ENCODE data around the gene ACSF2. TPM values are rescaled to one million over a fixed set of nuclear protein-coding genes. Genes with fewer than 3 reads are reported as not detected.

ACSF2 gene
- total and polyA plus RNA-seq, 2 experiments from 2014 or later = 43.1 to 47.9 TPM

DNA sequence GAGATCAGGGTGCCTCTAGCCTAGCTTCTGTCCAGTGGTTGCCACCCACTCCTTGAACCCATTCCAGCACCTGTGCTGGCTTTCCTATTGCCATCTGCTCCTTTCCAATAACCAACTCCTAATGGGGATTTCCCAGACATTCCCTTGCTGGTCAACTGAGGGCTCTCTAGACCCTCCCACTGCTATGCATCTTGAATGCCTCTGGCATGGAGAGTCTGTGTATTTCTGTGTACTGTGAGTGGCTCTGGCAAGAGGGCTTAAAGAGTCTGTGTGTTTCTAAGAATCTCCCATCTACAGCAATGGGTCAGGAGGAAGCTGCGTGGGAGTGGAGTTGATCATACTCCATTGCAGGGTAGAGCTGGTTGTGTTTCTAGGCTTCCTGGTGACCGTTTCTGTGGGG is 95.5 kb downstream of the ACSF2 start:
- no peak overlapping the region for H3K4me3 ChIP-seq
- no peaks in the 10 kb centered on the region for H4K20me1 ChIP-seq (ENCODE audit: insufficient read depth, poor library complexity, severe bottlenecking)
- H2AFZ ChIP-seq = no peak overlapping the region
- no peaks in the 10 kb centered on the region for H3K79me2 ChIP-seq
- WGBS (ENCODE audit: low lambda C conversion rate, missing lambda C conversion rate) = 90% methylated on average over 2 of the region's 2 CpGs
- H3K9me2 ChIP-seq (replicated peaks; ENCODE audit: insufficient read depth) = no peaks in the 10 kb centered on the region
- H3K27me3 ChIP-seq = no peaks in the 10 kb centered on the region
- H3K27ac ChIP-seq = no peak overlapping the region
- H3K4me2 ChIP-seq = no peak overlapping the region
- no peaks in the 10 kb centered on the region for H3K9me3 ChIP-seq (ENCODE audit: low read depth)
- H3K4me1 ChIP-seq (ENCODE audit: insufficient read depth) = no peaks in the 10 kb centered on the region
- no peaks in the 10 kb centered on the region for H3K36me3 ChIP-seq (replicated peaks; ENCODE audit: insufficient read depth, low read depth)
- DNase-seq (ENCODE audit: low spot score) = no peak
- TF ChIP-seq EZH2 (IDR thresholded peaks at IDR 0.05; ENCODE audit: borderline replicate concordance) = no peak
- TF ChIP-seq, protein P1, sequence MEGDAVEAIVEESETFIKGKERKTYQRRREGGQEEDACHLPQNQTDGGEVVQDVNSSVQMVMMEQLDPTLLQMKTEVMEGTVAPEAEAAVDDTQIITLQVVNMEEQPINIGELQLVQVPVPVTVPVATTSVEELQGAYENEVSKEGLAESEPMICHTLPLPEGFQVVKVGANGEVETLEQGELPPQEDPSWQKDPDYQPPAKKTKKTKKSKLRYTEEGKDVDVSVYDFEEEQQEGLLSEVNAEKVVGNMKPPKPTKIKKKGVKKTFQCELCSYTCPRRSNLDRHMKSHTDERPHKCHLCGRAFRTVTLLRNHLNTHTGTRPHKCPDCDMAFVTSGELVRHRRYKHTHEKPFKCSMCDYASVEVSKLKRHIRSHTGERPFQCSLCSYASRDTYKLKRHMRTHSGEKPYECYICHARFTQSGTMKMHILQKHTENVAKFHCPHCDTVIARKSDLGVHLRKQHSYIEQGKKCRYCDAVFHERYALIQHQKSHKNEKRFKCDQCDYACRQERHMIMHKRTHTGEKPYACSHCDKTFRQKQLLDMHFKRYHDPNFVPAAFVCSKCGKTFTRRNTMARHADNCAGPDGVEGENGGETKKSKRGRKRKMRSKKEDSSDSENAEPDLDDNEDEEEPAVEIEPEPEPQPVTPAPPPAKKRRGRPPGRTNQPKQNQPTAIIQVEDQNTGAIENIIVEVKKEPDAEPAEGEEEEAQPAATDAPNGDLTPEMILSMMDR (IDR thresholded peaks at IDR 0.05; ENCODE audit: poor library complexity) = no peak
- no peak for TF ChIP-seq EZH2phosphoT487 (IDR thresholded peaks at IDR 0.05; ENCODE audit: low read depth, severe bottlenecking, unreplicated experiment)

DNA sequence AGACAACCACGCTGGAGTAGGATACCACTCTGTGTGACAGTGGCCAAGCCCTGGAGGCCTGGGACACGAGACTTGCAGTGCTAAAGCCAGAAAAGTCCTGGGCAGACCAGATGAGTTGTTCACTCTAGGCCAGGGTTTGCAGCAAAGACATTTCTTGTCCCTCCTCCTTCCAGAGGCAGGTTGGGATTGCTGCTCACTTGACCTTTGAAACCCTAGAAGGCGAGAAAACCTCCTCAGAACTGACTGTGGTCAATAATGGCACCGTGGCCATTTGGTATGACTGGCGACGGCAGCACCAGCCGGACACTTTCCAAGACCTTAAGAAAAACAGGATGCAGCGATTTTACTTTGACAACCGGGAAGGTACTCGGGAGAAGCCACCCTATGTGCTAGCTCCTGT is 96.7 kb downstream of the ACSF2 start:
- no peak for TF ChIP-seq EZH2 (IDR thresholded peaks at IDR 0.05; ENCODE audit: borderline replicate concordance)
- no peak for TF ChIP-seq EZH2phosphoT487 (IDR thresholded peaks at IDR 0.05; ENCODE audit: low read depth, severe bottlenecking, unreplicated experiment)
- TF ChIP-seq, protein P1 (IDR thresholded peaks at IDR 0.05; ENCODE audit: poor library complexity) = no peak
- 84% methylated on average over 10 of the region's 10 CpGs for WGBS (ENCODE audit: low lambda C conversion rate, missing lambda C conversion rate)
- H3K9me3 ChIP-seq (ENCODE audit: low read depth) = no peaks in the 10 kb centered on the region

DNA sequence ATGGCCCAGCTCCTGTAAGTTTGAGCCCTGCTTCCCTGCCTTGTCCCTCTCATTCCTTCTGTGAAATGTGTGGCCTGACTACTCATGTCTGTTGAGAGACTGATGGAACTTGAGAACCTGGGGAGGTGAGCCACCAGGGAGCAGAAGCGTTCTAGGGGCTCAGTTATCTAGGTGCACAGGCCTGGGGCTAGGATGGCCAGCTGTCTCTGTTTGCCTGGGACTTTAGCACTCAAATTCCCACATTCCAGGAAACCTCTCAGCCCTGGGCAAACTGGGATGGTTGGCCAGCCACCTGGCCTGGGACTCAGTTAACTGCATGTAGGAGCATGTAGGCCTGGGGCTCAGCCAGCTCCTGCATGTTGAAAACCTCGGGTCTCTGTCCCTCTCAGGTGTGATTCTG is 97.2 kb downstream of the ACSF2 start:
- no peak overlapping the region for H3K27ac ChIP-seq
- H3K79me2 ChIP-seq = no peaks in the 10 kb centered on the region
- H3K9me2 ChIP-seq (replicated peaks; ENCODE audit: insufficient read depth) = no peaks in the 10 kb centered on the region
- H3K9me3 ChIP-seq (ENCODE audit: low read depth) = no peaks in the 10 kb centered on the region
- no peaks in the 10 kb centered on the region for H4K20me1 ChIP-seq (ENCODE audit: insufficient read depth, poor library complexity, severe bottlenecking)
- H3K4me1 ChIP-seq (ENCODE audit: insufficient read depth) = no peaks in the 10 kb centered on the region
- no peak overlapping the region for H3K4me2 ChIP-seq
- TF ChIP-seq EZH2 (IDR thresholded peaks at IDR 0.05; ENCODE audit: borderline replicate concordance) = no peak
- TF ChIP-seq, protein P1 (IDR thresholded peaks at IDR 0.05; ENCODE audit: poor library complexity) = no peak
- TF ChIP-seq EZH2phosphoT487 (IDR thresholded peaks at IDR 0.05; ENCODE audit: low read depth, severe bottlenecking, unreplicated experiment) = no peak
- no peaks in the 10 kb centered on the region for H3K36me3 ChIP-seq (replicated peaks; ENCODE audit: insufficient read depth, low read depth)
- no peaks in the 10 kb centered on the region for H3K27me3 ChIP-seq
- no peak overlapping the region for H3K4me3 ChIP-seq
- no peak overlapping the region for H2AFZ ChIP-seq
- 75% methylated on average over 2 of the region's 2 CpGs for WGBS (ENCODE audit: low lambda C conversion rate, missing lambda C conversion rate)
- DNase-seq (ENCODE audit: low spot score) = no peak

More for the DNA sequence above, 96.7 kb downstream of the ACSF2 start:
- Histone ChIP-seq H3K36me3 (replicated peaks; ENCODE audit: insufficient read depth, low read depth) (no peaks in the 10 kb centered on the region), H3K79me2 (no peaks in the 10 kb centered on the region), H3K4me2 (no peak overlapping the region), H3K27ac (no peak overlapping the region), H2AFZ (no peak overlapping the region), H3K27me3 (no peaks in the 10 kb centered on the region), H3K4me3 (no peak overlapping the region), H3K9me2 (replicated peaks; ENCODE audit: insufficient read depth) (no peaks in the 10 kb centered on the region), H3K4me1 (ENCODE audit: insufficient read depth) (no peaks in the 10 kb centered on the region), H4K20me1 (ENCODE audit: insufficient read depth, poor library complexity, severe bottlenecking) (no peaks in the 10 kb centered on the region)
- DNase-seq (ENCODE audit: low spot score) = no peak

Small RNA genes within 50 kb of the gene (small RNA-seq; reads per million reads assigned to genes)
- not detected for gene RF00019

Other genes with a start within 250 kb of the ACSF2 start
- 351 and 1,063 TPM in 2 replicates for gene COL1A1, start 224.6 kb upstream of the ACSF2 start, total RNA-seq
- gene COL1A1, start 224.6 kb upstream of the ACSF2 start, polyA plus RNA-seq = 5,822 and 6,071 TPM in 2 replicates
- gene TMEM92, start 151.8 kb upstream of the ACSF2 start, total RNA-seq = 6.9 and 11.3 TPM in 2 replicates
- 21.7 and 24.0 TPM in 2 replicates for gene TMEM92, start 151.8 kb upstream of the ACSF2 start, polyA plus RNA-seq
- 26.8 and 27.4 TPM in 2 replicates for gene XYLT2, start 80.1 kb upstream of the ACSF2 start, total RNA-seq
- 18.3 and 19.9 TPM in 2 replicates for gene XYLT2, start 80.1 kb upstream of the ACSF2 start, polyA plus RNA-seq
- 83.0 and 98.5 TPM in 2 replicates for gene MRPL27, start 53.0 kb upstream of the ACSF2 start, total RNA-seq
- 139 TPM in 2 replicates for gene MRPL27, start 53.0 kb upstream of the ACSF2 start, polyA plus RNA-seq
- gene EME1, start 53.0 kb upstream of the ACSF2 start, total RNA-seq = 1.9 and 2.1 TPM in 2 replicates
- 5.1 and 7.2 TPM in 2 replicates for gene EME1, start 53.0 kb upstream of the ACSF2 start, polyA plus RNA-seq
- 97.9 and 121 TPM in 2 replicates for gene LRRC59, start 28.7 kb upstream of the ACSF2 start, total RNA-seq
- gene LRRC59, start 28.7 kb upstream of the ACSF2 start, polyA plus RNA-seq = 82.3 and 105 TPM in 2 replicates
- gene CHAD, start 42.7 kb downstream of the ACSF2 start, total RNA-seq = 0.20 and 0.40 TPM in 2 replicates
- 1.1 and 1.8 TPM in 2 replicates for gene CHAD, start 42.7 kb downstream of the ACSF2 start, polyA plus RNA-seq
- 28.6 and 29.7 TPM in 2 replicates for gene RSAD1, start 52.6 kb downstream of the ACSF2 start, total RNA-seq
- 30.4 and 44.2 TPM in 2 replicates for gene RSAD1, start 52.6 kb downstream of the ACSF2 start, polyA plus RNA-seq
- gene MYCBPAP, start 82.2 kb downstream of the ACSF2 start, total RNA-seq = 0.43 TPM in 1 of 2 replicates, not detected in the other
- gene MYCBPAP, start 82.2 kb downstream of the ACSF2 start, polyA plus RNA-seq = 0.70 and 1.2 TPM in 2 replicates
- gene EPN3, start 106.5 kb downstream of the ACSF2 start, total RNA-seq = 2.7 and 3.8 TPM in 2 replicates
- gene EPN3, start 106.5 kb downstream of the ACSF2 start, polyA plus RNA-seq = 11.5 and 12.1 TPM in 2 replicates
- gene SPATA20, start 121.0 kb downstream of the ACSF2 start, total RNA-seq = 91.0 and 97.5 TPM in 2 replicates
- gene SPATA20, start 121.0 kb downstream of the ACSF2 start, polyA plus RNA-seq = 108 and 114 TPM in 2 replicates
- gene CACNA1G, start 134.5 kb downstream of the ACSF2 start, total RNA-seq = 2.9 and 4.8 TPM in 2 replicates
- gene CACNA1G, start 134.5 kb downstream of the ACSF2 start, polyA plus RNA-seq = 3.5 and 4.8 TPM in 2 replicates
- gene ABCC3, start 208.7 kb downstream of the ACSF2 start, total RNA-seq = 12.6 and 18.1 TPM in 2 replicates
- gene ABCC3, start 208.7 kb downstream of the ACSF2 start, polyA plus RNA-seq = 16.9 and 19.2 TPM in 2 replicates